ENCODE results near the gene MOSMO.

The MOSMO gene

GRCh38 chr16:22007509-22008214 lies at the start of gene MOSMO:
TSS of gene MOSMO (plus strand) at chr16:22008111. CDS start at chr16:22008302, 191 bp downstream.
- TF ChIP-seq, protein P1, sequence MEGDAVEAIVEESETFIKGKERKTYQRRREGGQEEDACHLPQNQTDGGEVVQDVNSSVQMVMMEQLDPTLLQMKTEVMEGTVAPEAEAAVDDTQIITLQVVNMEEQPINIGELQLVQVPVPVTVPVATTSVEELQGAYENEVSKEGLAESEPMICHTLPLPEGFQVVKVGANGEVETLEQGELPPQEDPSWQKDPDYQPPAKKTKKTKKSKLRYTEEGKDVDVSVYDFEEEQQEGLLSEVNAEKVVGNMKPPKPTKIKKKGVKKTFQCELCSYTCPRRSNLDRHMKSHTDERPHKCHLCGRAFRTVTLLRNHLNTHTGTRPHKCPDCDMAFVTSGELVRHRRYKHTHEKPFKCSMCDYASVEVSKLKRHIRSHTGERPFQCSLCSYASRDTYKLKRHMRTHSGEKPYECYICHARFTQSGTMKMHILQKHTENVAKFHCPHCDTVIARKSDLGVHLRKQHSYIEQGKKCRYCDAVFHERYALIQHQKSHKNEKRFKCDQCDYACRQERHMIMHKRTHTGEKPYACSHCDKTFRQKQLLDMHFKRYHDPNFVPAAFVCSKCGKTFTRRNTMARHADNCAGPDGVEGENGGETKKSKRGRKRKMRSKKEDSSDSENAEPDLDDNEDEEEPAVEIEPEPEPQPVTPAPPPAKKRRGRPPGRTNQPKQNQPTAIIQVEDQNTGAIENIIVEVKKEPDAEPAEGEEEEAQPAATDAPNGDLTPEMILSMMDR (IDR thresholded peaks at IDR 0.05; ENCODE audit: low read depth, low read length, missing control alignments) = no peak
- DNase-seq (ENCODE audit: extremely low read depth, low read depth) = no peak
- peak within 1 kb of the TSS; percentile 82 for H3K4me3 ChIP-seq (replicated peaks; ENCODE audit: low read depth, low read length)

GRCh38 chr16:21959050-21959449 lies 48.9 kb upstream of the MOSMO start:
- no peak for DNase-seq (ENCODE audit: extremely low read depth, low read depth)
- TF ChIP-seq, protein P1 (IDR thresholded peaks at IDR 0.05; ENCODE audit: low read depth, low read length, missing control alignments) = no peak
- no peak overlapping the region for H3K4me3 ChIP-seq (replicated peaks; ENCODE audit: low read depth, low read length)

DNA sequence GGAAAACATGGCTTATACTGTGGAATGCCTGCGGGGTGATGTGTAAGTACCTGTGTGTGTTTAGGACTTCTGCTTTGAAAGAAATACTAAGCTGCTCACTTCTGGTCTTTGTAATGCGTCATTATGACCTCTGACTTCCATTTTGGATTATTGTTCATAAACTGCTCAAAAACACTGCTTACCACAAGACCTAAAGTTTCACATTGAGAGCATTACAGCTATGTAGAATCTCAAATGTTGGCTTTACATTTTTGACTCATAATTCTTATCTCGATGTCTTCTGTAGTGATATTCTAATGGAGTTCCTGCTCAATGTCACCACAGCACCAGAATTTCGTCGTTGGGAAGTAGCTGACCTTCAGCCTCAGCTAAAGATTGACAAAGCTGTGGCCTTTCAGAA lies 45.4 kb upstream of the MOSMO start:
- TF ChIP-seq, protein P1 (IDR thresholded peaks at IDR 0.05; ENCODE audit: low read depth, low read length, missing control alignments) = no peak
- no peak for DNase-seq (ENCODE audit: extremely low read depth, low read depth)
- H3K4me3 ChIP-seq (replicated peaks; ENCODE audit: low read depth, low read length) = no peak overlapping the region

DNA sequence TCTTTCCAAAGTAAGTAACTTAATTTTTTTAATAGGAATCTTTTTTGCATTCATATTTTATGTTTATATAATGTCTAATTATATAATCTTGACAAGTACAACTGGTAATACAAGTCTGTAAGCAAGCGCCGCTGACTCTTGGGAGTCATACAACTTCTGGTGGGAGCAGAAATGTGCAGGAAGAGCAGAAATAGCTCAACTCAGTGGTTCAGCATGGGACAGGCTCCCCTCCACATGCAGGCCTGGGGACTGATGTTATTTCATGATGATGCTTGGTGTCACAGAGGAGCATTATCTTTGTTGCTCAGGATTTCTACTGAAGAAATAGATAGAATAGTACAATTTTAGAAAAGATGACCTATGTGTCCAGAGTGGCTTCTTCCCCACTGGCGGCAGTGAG lies 44.0 kb upstream of the MOSMO start:
- no peak overlapping the region for H3K4me3 ChIP-seq (replicated peaks; ENCODE audit: low read depth, low read length)
- no peak for DNase-seq (ENCODE audit: extremely low read depth, low read depth)
- TF ChIP-seq, protein P1 (IDR thresholded peaks at IDR 0.05; ENCODE audit: low read depth, low read length, missing control alignments) = no peak

DNA sequence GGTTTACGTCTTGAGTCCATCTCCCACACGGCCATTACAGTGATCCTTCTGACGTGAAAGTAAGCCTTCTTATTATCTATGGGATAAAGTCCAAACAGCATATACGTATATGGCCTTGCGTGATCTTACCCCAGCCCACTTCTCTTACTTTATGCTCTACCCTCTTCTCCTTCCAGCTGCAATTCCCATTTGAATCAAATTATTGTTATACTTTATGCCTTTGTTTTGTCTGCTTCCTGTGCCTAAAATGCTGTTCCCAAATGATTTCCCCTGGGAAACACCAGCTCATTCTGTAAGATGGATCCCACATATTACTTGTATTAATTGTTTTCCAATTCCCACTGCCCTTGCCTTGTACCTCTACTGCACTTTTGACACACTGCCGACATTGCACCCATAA lies 43.6 kb upstream of the MOSMO start:
- no peak for DNase-seq (ENCODE audit: extremely low read depth, low read depth)
- TF ChIP-seq, protein P1 (IDR thresholded peaks at IDR 0.05; ENCODE audit: low read depth, low read length, missing control alignments) = no peak
- no peak overlapping the region for H3K4me3 ChIP-seq (replicated peaks; ENCODE audit: low read depth, low read length)

- no peak for DNase-seq (ENCODE audit: extremely low read depth, low read depth)
- no peak overlapping the region for H3K4me3 ChIP-seq (replicated peaks; ENCODE audit: low read depth, low read length)
- TF ChIP-seq, protein P1 (IDR thresholded peaks at IDR 0.05; ENCODE audit: low read depth, low read length, missing control alignments) = no peak
Measured at GRCh38 chr16:21971856-21972255, 36.1 kb upstream of the MOSMO start.

DNA sequence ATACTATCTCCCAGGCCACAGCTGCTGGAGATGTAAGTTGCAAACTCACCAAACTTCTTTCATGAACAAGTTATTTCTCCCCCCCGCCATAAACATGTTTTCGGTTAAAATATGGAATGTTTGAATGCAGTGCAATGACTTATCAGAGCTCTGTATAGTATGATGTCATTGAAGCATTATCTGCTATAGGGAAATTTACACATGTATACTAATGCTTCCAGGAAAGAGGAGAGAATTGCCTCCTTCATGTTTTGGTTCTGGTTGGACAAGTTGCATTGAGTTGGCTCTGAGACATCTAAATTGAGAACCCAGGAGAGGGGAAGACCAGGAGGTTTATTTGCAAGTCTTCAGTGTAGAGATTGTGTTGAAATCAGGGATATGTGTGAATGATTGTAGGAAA lies 34.0 kb upstream of the MOSMO start:
- no peak for DNase-seq (ENCODE audit: extremely low read depth, low read depth)
- TF ChIP-seq, protein P1 (IDR thresholded peaks at IDR 0.05; ENCODE audit: low read depth, low read length, missing control alignments) = no peak

More for the DNA sequence above, 34.0 kb upstream of the MOSMO start:
- H3K4me3 ChIP-seq (replicated peaks; ENCODE audit: low read depth, low read length) = no peak overlapping the region

Data from HFF-Myc (cell line).